ENCODE data around the gene NTNG1.

- TF ChIP-seq TARDBP (IDR thresholded peaks at IDR 0.05) (no peak), NFRKB (IDR thresholded peaks at IDR 0.05) (no peak), LEF1 (IDR thresholded peaks at IDR 0.05; ENCODE audit: borderline replicate concordance) (no peak), SP1 (IDR thresholded peaks at IDR 0.05) (no peak)
Measured at GRCh38 chr1:107132195-107132594, 8.6 kb upstream of the NTNG1 start.

All from HEK293T (cell line).